Gastrocnemius medialis (tissue), 4 donors: Measurements from ENCODE around the gene STOX2. TPM values are rescaled to one million over a fixed set of nuclear protein-coding genes. Genes with fewer than 3 reads are reported as not detected.

ENCODE experiments used
- ATAC-seq, 2 donors: fragments of 150-250 bp; one replicate each; pipeline ENCODE4 v1.9.1; 2016
- DNase-seq, 2 donors: peaks; one replicate each; pipeline ENCODE4 v3.0.0-alpha.2; 2019
- H3K27ac ChIP-seq, 4 donors: fragments of 200-600 bp; sonication (generic); 1 replicate in 1 of 4; 2 replicates in 3 of 4; pipeline ENCODE4 v1.5.1; 2016 to 2018; ENCODE audit warnings: mild to moderate bottlenecking in 2 of 4, moderate library complexity in 1 of 4
- H3K27me3 ChIP-seq, 3 donors: fragments of 200-600 bp; sonication (generic) in 2 of 3; 1 replicate in 1 of 3; 2 replicates in 2 of 3; pipeline versions ENCODE4 v1.5.1 to v1.6.0; 2016 to 2019; ENCODE audit warnings: mild to moderate bottlenecking in 1 of 3, moderate library complexity in 1 of 3
- H3K36me3 ChIP-seq, 2 donors: fragments of 200-600 bp; sonication (generic) in 1 of 2; one replicate each; pipeline ENCODE4 v1.5.1; 2017 to 2018
- H3K4me1 ChIP-seq, 2 donors: fragments of 200-600 bp; sonication (generic) in 1 of 2; one replicate each; pipeline ENCODE4 v1.5.1; 2016 to 2017; ENCODE audit warnings: mild to moderate bottlenecking in 2 of 2
- H3K4me3 ChIP-seq, 4 donors: fragments of 200-600 bp; sonication (generic) in 3 of 4; 1 replicate in 1 of 4; 2 replicates in 3 of 4; pipeline ENCODE4 v1.5.1; 2016 to 2019; ENCODE audit warnings: mild to moderate bottlenecking in 2 of 4
- H3K9me3 ChIP-seq, 3 donors: fragments of 200-600 bp; sonication (generic) in 2 of 3; 1 replicate in 1 of 3; 2 replicates in 2 of 3; pipeline ENCODE4 v1.5.1; 2016 to 2019
- POLR2A ChIP-seq, 2 donors: fragments of 450-650 bp; IDR thresholded peaks; one replicate each; pipeline ENCODE4 v1.6.1; 2017; ENCODE audit warnings: antibody characterized with exemption in 2 of 2, mild to moderate bottlenecking in 2 of 2, moderate library complexity in 2 of 2
- in situ Hi-C, 4 donors: fragments of 200-750 bp; cut with MboI; loops; one replicate each; pipeline versions ENCODE4 v1.15.0 to v1.8.0; 2017; ENCODE audit warnings: low sequenced_read_pairs in 4 of 4
- intact Hi-C: fragments of 100-400 bp; cut with DNase I; formaldehyde crosslinking; loops from one replicate; pipeline ENCODE4 v1.15.1; 2023; ENCODE audit warnings: low total_unique reads
- total RNA-seq, 4 donors: library from RNA; depleted of rRNA; stranded (reverse); fragments of >200 nt; gene quantifications; one replicate each; pipeline versions ENCODE4 v1.1.0 to v1.2.3, GENCODE V29; 2016
- TF ChIP-seq, protein P1 (sequence below), 5 experiments: fragments of 450-650 bp in 3 of 5; fragments of 200-600 bp in 2 of 5; sonication (generic) in 2 of 5; IDR thresholded peaks in 4 of 5; conservative IDR thresholded peaks in 1 of 5; 1 replicate in 4 of 5; 2 replicates in 1 of 5; pipeline ENCODE4 v1.5.1; 2016 to 2019; ENCODE audit warnings: antibody characterized with exemption in 5 of 5, mild to moderate bottlenecking in 3 of 5, moderate library complexity in 3 of 5

Gene STOX2
- total RNA-seq, 4 donors from 2014 or later: 3.3 to 8.3 (median 5.9) TPM

DNA sequence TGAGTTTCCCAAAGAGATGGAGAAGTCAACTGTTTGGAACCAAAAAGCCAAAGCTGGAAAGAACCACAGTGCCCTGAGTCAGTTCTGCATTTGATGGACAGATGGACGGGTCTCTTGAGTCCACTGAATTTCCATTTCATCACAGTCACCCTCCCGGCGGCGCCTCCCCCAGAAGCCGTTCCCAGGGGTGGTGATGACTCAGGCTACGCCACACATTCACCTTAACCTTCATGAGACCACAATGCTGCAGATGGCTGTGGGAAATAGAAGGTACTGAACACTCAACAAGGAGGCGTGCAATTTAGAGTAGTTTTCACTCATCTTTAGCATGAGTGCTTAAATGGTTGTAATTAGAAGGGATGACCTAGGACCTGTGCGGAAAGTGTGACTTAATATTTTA lies 61.3 kb downstream of the STOX2 start:
- intact Hi-C loops: no loop called here

DNA sequence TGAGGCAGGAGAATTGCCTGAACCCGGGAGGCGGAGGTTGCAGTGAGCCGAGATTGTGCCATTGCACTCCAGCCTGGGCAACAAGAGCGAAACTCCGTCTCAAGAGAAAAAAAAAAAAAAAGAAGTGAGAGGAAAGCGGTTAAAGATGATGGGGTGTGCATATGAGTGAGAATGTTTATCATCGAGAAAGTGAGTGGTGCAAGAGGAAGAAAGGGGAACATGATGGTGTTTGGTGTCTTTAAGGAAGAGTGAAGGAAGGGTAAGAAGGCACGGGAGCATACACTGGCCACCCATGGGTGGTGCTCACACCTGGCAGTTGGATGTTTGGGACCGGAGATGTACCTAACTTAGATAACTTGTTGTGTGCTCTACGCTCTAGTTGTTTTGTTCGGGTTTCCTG lies 62.2 kb downstream of the STOX2 start:
- H3K4me3 ChIP-seq: no peak overlapping the region
- H3K27me3 ChIP-seq: no peaks in the 10 kb centered on the region
- no peaks in the 10 kb centered on the region for H3K36me3 ChIP-seq
- ATAC-seq (no peak), DNase-seq (no peak)
- TF ChIP-seq, protein P1, sequence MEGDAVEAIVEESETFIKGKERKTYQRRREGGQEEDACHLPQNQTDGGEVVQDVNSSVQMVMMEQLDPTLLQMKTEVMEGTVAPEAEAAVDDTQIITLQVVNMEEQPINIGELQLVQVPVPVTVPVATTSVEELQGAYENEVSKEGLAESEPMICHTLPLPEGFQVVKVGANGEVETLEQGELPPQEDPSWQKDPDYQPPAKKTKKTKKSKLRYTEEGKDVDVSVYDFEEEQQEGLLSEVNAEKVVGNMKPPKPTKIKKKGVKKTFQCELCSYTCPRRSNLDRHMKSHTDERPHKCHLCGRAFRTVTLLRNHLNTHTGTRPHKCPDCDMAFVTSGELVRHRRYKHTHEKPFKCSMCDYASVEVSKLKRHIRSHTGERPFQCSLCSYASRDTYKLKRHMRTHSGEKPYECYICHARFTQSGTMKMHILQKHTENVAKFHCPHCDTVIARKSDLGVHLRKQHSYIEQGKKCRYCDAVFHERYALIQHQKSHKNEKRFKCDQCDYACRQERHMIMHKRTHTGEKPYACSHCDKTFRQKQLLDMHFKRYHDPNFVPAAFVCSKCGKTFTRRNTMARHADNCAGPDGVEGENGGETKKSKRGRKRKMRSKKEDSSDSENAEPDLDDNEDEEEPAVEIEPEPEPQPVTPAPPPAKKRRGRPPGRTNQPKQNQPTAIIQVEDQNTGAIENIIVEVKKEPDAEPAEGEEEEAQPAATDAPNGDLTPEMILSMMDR (IDR thresholded peaks at IDR 0.05 in 4 of 5, conservative IDR thresholded peaks at IDR 0.05 in 1 of 5): no peak
- TF ChIP-seq POLR2A (IDR thresholded peaks at IDR 0.05): no peak
- H3K9me3 ChIP-seq: no peaks in the 10 kb centered on the region
- H3K4me1 ChIP-seq: no peaks in the 10 kb centered on the region
- H3K27ac ChIP-seq: no peak overlapping the region
- intact Hi-C loops: no loop called here
- in situ Hi-C loops: no loop called here

More for the DNA sequence above, 61.3 kb downstream of the STOX2 start:
- Histone ChIP-seq H3K27ac (no peak overlapping the region), H3K27me3 (no peaks in the 10 kb centered on the region), H3K36me3 (no peaks in the 10 kb centered on the region), H3K4me3 (no peak overlapping the region), H3K9me3 (no peaks in the 10 kb centered on the region), H3K4me1 (no peaks in the 10 kb centered on the region)
- in situ Hi-C loops: no loop called here
- ATAC-seq (no peak), DNase-seq (no peak)
- no peak for TF ChIP-seq POLR2A (IDR thresholded peaks at IDR 0.05)
- TF ChIP-seq, protein P1 (IDR thresholded peaks at IDR 0.05 in 4 of 5, conservative IDR thresholded peaks at IDR 0.05 in 1 of 5): no peak

- H3K4me3 ChIP-seq: no peak overlapping the region
- ATAC-seq (no peak), DNase-seq (no peak)
- no peaks in the 10 kb centered on the region for H3K27me3 ChIP-seq
- TF ChIP-seq POLR2A (IDR thresholded peaks at IDR 0.05): no peak
- TF ChIP-seq, protein P1 (IDR thresholded peaks at IDR 0.05 in 4 of 5, conservative IDR thresholded peaks at IDR 0.05 in 1 of 5): no peak
- in situ Hi-C loops (no loop called here), intact Hi-C loops (no loop called here)
- no peaks in the 10 kb centered on the region for H3K36me3 ChIP-seq
- H3K27ac ChIP-seq: no peak overlapping the region
- no peaks in the 10 kb centered on the region for H3K4me1 ChIP-seq
- H3K9me3 ChIP-seq: no peaks in the 10 kb centered on the region
Measured at GRCh38 chr4:183968502-183968901, 63.4 kb downstream of the STOX2 start.

GRCh38 chr4:183968931-183969330 lies 63.8 kb downstream of the STOX2 start:
- no peak overlapping the region for H3K27ac ChIP-seq
- DNase-seq (no peak), ATAC-seq (no peak)
- no peak for TF ChIP-seq POLR2A (IDR thresholded peaks at IDR 0.05)
- TF ChIP-seq, protein P1 (IDR thresholded peaks at IDR 0.05 in 4 of 5, conservative IDR thresholded peaks at IDR 0.05 in 1 of 5): no peak
- no peak overlapping the region for H3K4me3 ChIP-seq
- intact Hi-C loops: no loop called here
- H3K4me1 ChIP-seq: no peaks in the 10 kb centered on the region
- no peaks in the 10 kb centered on the region for H3K36me3 ChIP-seq
- in situ Hi-C loops: no loop called here
- no peaks in the 10 kb centered on the region for H3K9me3 ChIP-seq
- no peaks in the 10 kb centered on the region for H3K27me3 ChIP-seq

DNA sequence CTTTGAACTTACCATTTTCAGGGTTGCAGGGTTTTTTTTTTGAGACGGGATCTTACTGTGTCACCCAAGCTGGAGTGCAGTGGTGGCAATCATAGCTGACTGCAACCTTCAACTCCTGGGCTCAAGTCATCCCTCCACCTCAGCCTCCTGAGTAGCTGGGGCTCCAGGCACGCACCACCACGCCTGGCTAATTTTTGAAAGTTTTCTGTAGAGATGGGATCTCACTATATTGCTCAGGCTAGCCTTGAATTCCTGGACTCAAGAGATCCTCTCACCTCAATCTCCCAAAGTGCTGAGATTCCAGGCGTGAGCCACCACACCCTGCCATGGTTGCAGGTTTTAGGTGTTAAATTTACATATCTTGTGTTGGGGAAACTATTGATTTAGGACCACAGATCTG lies 64.5 kb downstream of the STOX2 start:
- H3K9me3 ChIP-seq: no peaks in the 10 kb centered on the region
- no peaks in the 10 kb centered on the region for H3K36me3 ChIP-seq
- TF ChIP-seq, protein P1 (IDR thresholded peaks at IDR 0.05 in 4 of 5, conservative IDR thresholded peaks at IDR 0.05 in 1 of 5): no peak
- TF ChIP-seq POLR2A (IDR thresholded peaks at IDR 0.05): no peak

More for the DNA sequence above, 64.5 kb downstream of the STOX2 start:
- Histone ChIP-seq H3K27ac (no peak overlapping the region), H3K4me3 (no peak overlapping the region), H3K27me3 (no peaks in the 10 kb centered on the region), H3K4me1 (no peaks in the 10 kb centered on the region)
- no peak for DNase-seq
- intact Hi-C loops: no loop called here
- in situ Hi-C loops: no loop called here
- no peak for ATAC-seq
